ENCODE results near the gene VPS13D. TPM values are rescaled to one million over a fixed set of nuclear protein-coding genes. Genes with fewer than 3 reads are reported as not detected.

The VPS13D gene
- total RNA-seq, 1 donor from 2014 or later, result 25.8 TPM

DNA sequence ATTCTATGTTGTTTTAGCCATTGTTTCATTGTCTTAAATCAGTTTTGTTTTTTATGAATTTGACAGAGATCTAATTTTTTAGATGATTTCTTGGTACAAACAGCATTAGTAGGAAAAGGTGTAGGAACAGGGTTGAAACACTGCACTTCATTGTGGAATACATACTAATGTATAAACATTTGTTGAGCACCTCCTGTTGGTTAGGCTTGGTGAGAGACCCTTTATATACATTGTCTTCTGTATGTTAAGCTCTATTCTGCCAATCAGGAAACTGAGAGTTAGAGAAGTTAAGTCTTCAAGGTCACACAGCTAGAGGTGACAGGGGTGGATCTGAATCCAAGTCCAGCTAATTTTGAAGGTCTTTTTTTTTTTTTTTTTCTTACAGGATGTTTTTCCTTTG, 192.7 kb downstream of the VPS13D start:
- FAIRE-seq (no peak), DNase-seq (ENCODE audit: low read depth) (no peak)
- Histone ChIP-seq H3K4me3 (ENCODE audit: low read depth, low read length) (no peak overlapping the region), H3K27me3 (ENCODE audit: control insufficient read depth, insufficient read depth, low read length) (no peaks in the 10 kb centered on the region), H3K36me3 (ENCODE audit: control insufficient read depth, insufficient read depth, low read length) (peaks cover 1% of the 10 kb centered on the region)
- TF ChIP-seq, protein P1, sequence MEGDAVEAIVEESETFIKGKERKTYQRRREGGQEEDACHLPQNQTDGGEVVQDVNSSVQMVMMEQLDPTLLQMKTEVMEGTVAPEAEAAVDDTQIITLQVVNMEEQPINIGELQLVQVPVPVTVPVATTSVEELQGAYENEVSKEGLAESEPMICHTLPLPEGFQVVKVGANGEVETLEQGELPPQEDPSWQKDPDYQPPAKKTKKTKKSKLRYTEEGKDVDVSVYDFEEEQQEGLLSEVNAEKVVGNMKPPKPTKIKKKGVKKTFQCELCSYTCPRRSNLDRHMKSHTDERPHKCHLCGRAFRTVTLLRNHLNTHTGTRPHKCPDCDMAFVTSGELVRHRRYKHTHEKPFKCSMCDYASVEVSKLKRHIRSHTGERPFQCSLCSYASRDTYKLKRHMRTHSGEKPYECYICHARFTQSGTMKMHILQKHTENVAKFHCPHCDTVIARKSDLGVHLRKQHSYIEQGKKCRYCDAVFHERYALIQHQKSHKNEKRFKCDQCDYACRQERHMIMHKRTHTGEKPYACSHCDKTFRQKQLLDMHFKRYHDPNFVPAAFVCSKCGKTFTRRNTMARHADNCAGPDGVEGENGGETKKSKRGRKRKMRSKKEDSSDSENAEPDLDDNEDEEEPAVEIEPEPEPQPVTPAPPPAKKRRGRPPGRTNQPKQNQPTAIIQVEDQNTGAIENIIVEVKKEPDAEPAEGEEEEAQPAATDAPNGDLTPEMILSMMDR (IDR thresholded peaks at IDR 0.05; ENCODE audit: insufficient read depth, low read length, severe bottlenecking), result no peak

DNA sequence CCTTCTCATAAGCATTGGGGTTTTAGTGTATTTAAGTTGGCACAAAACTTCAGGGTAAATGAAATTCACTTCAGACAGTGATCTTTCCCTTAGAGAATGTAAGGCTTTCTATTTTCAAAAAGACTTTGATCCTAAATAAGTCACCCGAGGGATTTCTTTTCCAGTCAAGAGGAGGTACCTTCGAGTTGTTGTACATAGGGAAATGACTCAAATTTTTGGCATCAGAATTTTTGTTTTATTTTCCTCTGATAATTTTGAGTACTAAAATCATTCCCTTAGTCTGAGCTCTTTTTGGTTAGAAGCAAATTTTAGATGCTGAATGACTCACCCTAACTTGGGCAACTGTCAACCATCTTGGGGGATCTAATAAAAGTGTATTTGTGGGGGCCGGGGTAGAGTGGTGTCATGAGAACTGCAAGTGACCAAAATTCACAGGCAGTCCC, 194.3 kb downstream of the VPS13D start:
- no peak for FAIRE-seq
- Histone ChIP-seq H3K27me3 (ENCODE audit: control insufficient read depth, insufficient read depth, low read length) (no peaks in the 10 kb centered on the region), H3K36me3 (ENCODE audit: control insufficient read depth, insufficient read depth, low read length) (peaks cover 1% of the 10 kb centered on the region), H3K4me3 (ENCODE audit: low read depth, low read length) (no peak overlapping the region)
- no peak for DNase-seq (ENCODE audit: low read depth)
- TF ChIP-seq, protein P1 (IDR thresholded peaks at IDR 0.05; ENCODE audit: insufficient read depth, low read length, severe bottlenecking), result no peak

DNA sequence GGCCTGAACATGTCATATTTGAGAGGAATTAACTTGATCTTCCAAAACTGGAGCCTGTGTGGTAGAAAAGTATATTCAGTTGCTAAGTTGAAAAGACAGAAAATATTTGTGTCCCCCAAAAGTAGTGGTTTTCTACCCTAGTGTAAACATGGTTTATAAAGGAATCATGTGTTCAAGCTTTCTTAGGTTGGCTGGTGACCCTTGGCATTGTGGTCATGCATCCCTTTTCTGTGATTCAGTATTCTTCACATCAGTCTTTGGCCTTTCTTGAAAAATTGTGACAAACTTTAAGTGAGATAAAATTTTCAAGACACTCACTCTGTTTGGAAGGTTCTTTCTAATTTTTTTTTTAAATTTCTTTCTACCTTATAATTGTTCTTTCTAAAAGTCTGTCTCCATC, 195.0 kb downstream of the VPS13D start:
- H3K36me3 ChIP-seq (ENCODE audit: control insufficient read depth, insufficient read depth, low read length), result peaks cover 1% of the 10 kb centered on the region
- TF ChIP-seq, protein P1 (IDR thresholded peaks at IDR 0.05; ENCODE audit: insufficient read depth, low read length, severe bottlenecking), result no peak
- FAIRE-seq, result no peak

DNA sequence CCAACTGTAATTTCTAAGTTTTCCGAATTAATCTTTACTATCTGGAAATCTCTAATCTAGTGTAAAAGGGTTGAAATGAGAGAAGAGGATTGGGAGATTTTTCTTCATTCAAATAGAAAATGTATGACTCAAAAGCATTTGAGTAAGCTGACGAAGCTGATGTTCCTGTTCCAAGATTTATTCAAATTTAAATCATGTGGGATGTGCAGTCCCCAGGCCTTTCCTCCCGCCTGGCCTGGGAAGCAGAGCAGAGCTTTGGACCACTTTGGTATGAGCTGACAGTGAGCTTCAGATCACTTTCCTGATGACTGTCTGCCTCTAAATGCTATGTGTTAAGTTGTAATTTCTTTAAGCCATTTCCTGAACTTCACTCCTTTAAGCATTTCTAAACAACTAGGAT, 196.2 kb downstream of the VPS13D start:
- Histone ChIP-seq H3K27me3 (ENCODE audit: control insufficient read depth, insufficient read depth, low read length) (no peaks in the 10 kb centered on the region), H3K4me3 (ENCODE audit: low read depth, low read length) (no peak overlapping the region), H3K36me3 (ENCODE audit: control insufficient read depth, insufficient read depth, low read length) (peaks cover 3% of the 10 kb centered on the region)
- FAIRE-seq, result no peak
- TF ChIP-seq, protein P1 (IDR thresholded peaks at IDR 0.05; ENCODE audit: insufficient read depth, low read length, severe bottlenecking), result no peak
- DNase-seq (ENCODE audit: low read depth), result no peak

More for the DNA sequence above, 195.0 kb downstream of the VPS13D start:
- Histone ChIP-seq H3K27me3 (ENCODE audit: control insufficient read depth, insufficient read depth, low read length) (no peaks in the 10 kb centered on the region), H3K4me3 (ENCODE audit: low read depth, low read length) (no peak overlapping the region)
- no peak for DNase-seq (ENCODE audit: low read depth)

DNA sequence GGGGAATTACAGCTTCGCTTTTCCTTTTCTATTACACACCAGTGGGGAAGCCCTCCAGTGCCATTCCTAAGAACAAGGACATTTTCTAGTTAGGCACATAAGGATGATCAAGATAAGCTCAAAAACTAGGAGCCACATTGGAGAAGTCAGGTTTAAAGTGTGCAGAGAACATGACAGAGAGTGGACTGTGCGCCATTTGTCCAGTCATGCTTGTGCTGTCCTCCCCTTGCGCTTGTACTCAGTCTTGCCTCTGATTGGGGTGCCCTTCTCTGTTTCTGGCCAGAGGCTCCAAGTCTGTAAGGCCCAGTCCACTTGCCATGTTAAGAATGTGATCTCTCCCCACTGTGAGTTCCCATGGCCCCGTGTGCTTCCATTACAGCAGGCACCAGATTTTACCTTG, 198.5 kb downstream of the VPS13D start:
- no peaks in the 10 kb centered on the region for H3K27me3 ChIP-seq (ENCODE audit: control insufficient read depth, insufficient read depth, low read length)
- FAIRE-seq, result no peak
- no peak overlapping the region for H3K4me3 ChIP-seq (ENCODE audit: low read depth, low read length)
- no peak for DNase-seq (ENCODE audit: low read depth)
- TF ChIP-seq, protein P1 (IDR thresholded peaks at IDR 0.05; ENCODE audit: insufficient read depth, low read length, severe bottlenecking), result no peak
- H3K36me3 ChIP-seq (ENCODE audit: control insufficient read depth, insufficient read depth, low read length), result peaks cover 3% of the 10 kb centered on the region

DNA sequence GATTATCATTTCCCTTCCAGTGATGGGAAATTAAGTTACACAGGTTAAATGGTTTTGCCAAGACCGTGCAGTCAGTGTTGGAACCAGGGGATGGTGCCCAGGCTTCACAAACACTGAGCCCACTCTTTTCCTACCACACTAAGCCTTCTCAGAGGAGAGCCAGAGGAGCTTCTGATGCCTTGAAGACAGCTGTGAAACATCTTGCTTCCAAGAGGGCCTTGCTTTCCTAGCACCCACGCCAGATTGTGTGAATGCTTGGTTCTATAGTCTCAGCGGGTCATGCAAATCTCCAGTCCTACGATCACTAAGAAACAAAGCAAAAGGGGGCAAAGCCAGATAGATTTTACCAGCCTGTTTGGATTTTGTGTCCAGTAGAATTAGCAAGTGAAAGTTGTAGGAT, 200.7 kb downstream of the VPS13D start:
- no peak overlapping the region for H3K4me3 ChIP-seq (ENCODE audit: low read depth, low read length)
- H3K36me3 ChIP-seq (ENCODE audit: control insufficient read depth, insufficient read depth, low read length), result peaks cover 2% of the 10 kb centered on the region
- DNase-seq (ENCODE audit: low read depth), result no peak
- H3K27me3 ChIP-seq (ENCODE audit: control insufficient read depth, insufficient read depth, low read length), result no peaks in the 10 kb centered on the region
- TF ChIP-seq, protein P1 (IDR thresholded peaks at IDR 0.05; ENCODE audit: insufficient read depth, low read length, severe bottlenecking), result no peak
- FAIRE-seq, result no peak

All from bronchial epithelial cell (primary cell).